ENCODE results near the gene ENC1. TPM values are rescaled to one million over a fixed set of nuclear protein-coding genes. Genes with fewer than 3 reads are reported as not detected.

ENC1 gene
- total and polyA plus RNA-seq, 2 of the 4 experiments (the other 2 are of a cell fraction): 25.6 to 70.8 TPM

GRCh38 chr5:74673011-74673790 lies 32.7 kb upstream of the ENC1 start:
- H3K4ac ChIP-seq (ENCODE audit: low read depth, low read length): peak overlapping the region; percentile 37
- ChIA-PET POLR2A (ENCODE audit: unreplicated experiment) (no interaction called here), CTCF (interaction anchor here (1.0 to 1.2 kb wide), 5 partner anchors 11 to 252 kb away, joined by 3 to 5 read pairs (median 3); no protein-coding TSS in a partner anchor)
- intact Hi-C loops (cut with micrococcal nuclease) (loop anchor here (1.0 to 5.0 kb wide), 3 partner anchors 246 to 594 kb away; partner anchors contain the start of gene GCNT4), in situ Hi-C loops (cut with MboI; ENCODE audit: low sequenced_read_pairs) (loop anchor here (25.0 kb wide), 1 partner anchor 589 kb away; no protein-coding TSS in a partner anchor), dilution Hi-C loops (cut with HindIII; ENCODE audit: low sequenced_read_pairs, unreplicated experiment) (no loop called here)
- no CpG with 5 or more reads among the region's 6 CpGs for WGBS, 2 experiments (ENCODE audit: extremely low coverage in 2 of 2, insufficient read length in 1 of 2)
- no peak overlapping the region for H2AK9ac ChIP-seq (replicated peaks; ENCODE audit: low read depth, low read length, poor library complexity)
- no peak overlapping the region for H3K56ac ChIP-seq (ENCODE audit: extremely low read depth, insufficient read depth, low read length)
- no peak overlapping the region for H3K18ac ChIP-seq (ENCODE audit: low read depth, low read length)
- DNase-seq (peak; percentile 67), ATAC-seq (ENCODE audit: low read depth) (peak; percentile 78)
- 0 out of 2 replicates have a peak overlapping the region, but pooled peaks have one; percentile 25 for H3K14ac ChIP-seq (replicated peaks; ENCODE audit: low read depth, low read length)
- H2AFZ ChIP-seq (replicated peaks; ENCODE audit: low read length, poor library complexity): peak overlapping the region; percentile 69
- H2BK20ac ChIP-seq (ENCODE audit: low read depth, low read length): peak overlapping the region; percentile 57; the same call in 1 of the 2 replicates
- H3K36me3 ChIP-seq (ENCODE audit: control insufficient read depth, insufficient read depth, low read length): no peaks in the 10 kb centered on the region
- H4K91ac ChIP-seq (ENCODE audit: insufficient read depth, low read depth, low read length): no peak overlapping the region; the same call in 1 of the 2 replicates
- H3K23ac ChIP-seq (ENCODE audit: low read depth, low read length): no peak overlapping the region
- peak overlapping the region; percentile 69 for H3K4me2 ChIP-seq (ENCODE audit: low read depth, low read length)
- no peaks in the 10 kb centered on the region for H3K79me1 ChIP-seq (ENCODE audit: low read depth in 1 of 2, low read length in 2 of 2)
- peaks cover 5% of the 10 kb centered on the region; the same call in 1 of the 2 replicates for H3K9me1 ChIP-seq (ENCODE audit: insufficient read depth, low read length)
- H3K4me3 ChIP-seq (ENCODE audit: insufficient read depth, low read depth, low read length): no peak overlapping the region
- no peak overlapping the region for H2BK5ac ChIP-seq (ENCODE audit: low read depth, low read length, poor library complexity, severe bottlenecking)
- peak overlapping the region; percentile 62; the same call in 1 of the 2 replicates for H2AK5ac ChIP-seq (ENCODE audit: low read depth, low read length)
- H4K8ac ChIP-seq (ENCODE audit: low read depth in 2 of 2, low read length in 2 of 2): peak overlapping the region in 1 of 2 experiments; percentile 75; a peak in 2 of 4 replicates
- H2BK15ac ChIP-seq (ENCODE audit: low read depth, low read length): 0 out of 3 replicates have a peak overlapping the region, but pooled peaks have one; percentile 13
- peaks cover 3% of the 10 kb centered on the region for H3K4me1 ChIP-seq (ENCODE audit: control insufficient read depth, insufficient read depth, low read length)
- no peak overlapping the region for H4K5ac ChIP-seq (ENCODE audit: low read depth, low read length)
- no peaks in the 10 kb centered on the region for H4K20me1 ChIP-seq (ENCODE audit: insufficient read depth, low read length)
- H2BK120ac ChIP-seq (ENCODE audit: low read depth, low read length): no peak overlapping the region; the same call in 1 of the 2 replicates
- no peaks in the 10 kb centered on the region for H3K9me3 ChIP-seq (ENCODE audit: control insufficient read depth, insufficient read depth, low read length)
- peak overlapping the region; percentile 39 for H3K9ac ChIP-seq (ENCODE audit: low read depth, low read length)
- H3K27me3 ChIP-seq (ENCODE audit: control insufficient read depth, insufficient read depth, low read length): peaks cover 3% of the 10 kb centered on the region; the same call in 1 of the 2 replicates
- H3K27ac ChIP-seq (ENCODE audit: insufficient read depth, low read length): no peak overlapping the region
- no TSS peak for BruUV-seq (replicated peaks)
- TF ChIP-seq BHLHE40 (IDR thresholded peaks at IDR 0.05; ENCODE audit: low read depth, low read length) (no peak), POLR2A (IDR thresholded peaks at IDR 0.05; ENCODE audit: low read depth, low read length) (no peak), FOS (IDR thresholded peaks at IDR 0.05; ENCODE audit: low read depth, low read length) (no peak), CHD1 (IDR thresholded peaks at IDR 0.05; ENCODE audit: low read depth, low read length) (no peak), RCOR1 (IDR thresholded peaks at IDR 0.05; ENCODE audit: insufficient replicate concordance, low read length) (no peak), MXI1 (IDR thresholded peaks at IDR 0.05; ENCODE audit: borderline replicate concordance, low read depth, low read length) (no peak), RAD21 (IDR thresholded peaks at IDR 0.05; ENCODE audit: low read length) (peak; percentile 72), CEBPB (IDR thresholded peaks at IDR 0.05; ENCODE audit: low read depth, low read length) (no peak), MAZ (IDR thresholded peaks at IDR 0.05; ENCODE audit: borderline replicate concordance, low read depth, low read length) (no peak), SMC3 (IDR thresholded peaks at IDR 0.05; ENCODE audit: low read depth, low read length) (peak; percentile 77), ELK1 (IDR thresholded peaks at IDR 0.05; ENCODE audit: borderline replicate concordance, low read depth, low read length) (no peak)
- TF ChIP-seq, protein P1, sequence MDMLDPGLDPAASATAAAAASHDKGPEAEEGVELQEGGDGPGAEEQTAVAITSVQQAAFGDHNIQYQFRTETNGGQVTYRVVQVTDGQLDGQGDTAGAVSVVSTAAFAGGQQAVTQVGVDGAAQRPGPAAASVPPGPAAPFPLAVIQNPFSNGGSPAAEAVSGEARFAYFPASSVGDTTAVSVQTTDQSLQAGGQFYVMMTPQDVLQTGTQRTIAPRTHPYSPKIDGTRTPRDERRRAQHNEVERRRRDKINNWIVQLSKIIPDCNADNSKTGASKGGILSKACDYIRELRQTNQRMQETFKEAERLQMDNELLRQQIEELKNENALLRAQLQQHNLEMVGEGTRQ (IDR thresholded peaks at IDR 0.05; ENCODE audit: low read depth, low read length): no peak
- TF ChIP-seq, protein P2, sequence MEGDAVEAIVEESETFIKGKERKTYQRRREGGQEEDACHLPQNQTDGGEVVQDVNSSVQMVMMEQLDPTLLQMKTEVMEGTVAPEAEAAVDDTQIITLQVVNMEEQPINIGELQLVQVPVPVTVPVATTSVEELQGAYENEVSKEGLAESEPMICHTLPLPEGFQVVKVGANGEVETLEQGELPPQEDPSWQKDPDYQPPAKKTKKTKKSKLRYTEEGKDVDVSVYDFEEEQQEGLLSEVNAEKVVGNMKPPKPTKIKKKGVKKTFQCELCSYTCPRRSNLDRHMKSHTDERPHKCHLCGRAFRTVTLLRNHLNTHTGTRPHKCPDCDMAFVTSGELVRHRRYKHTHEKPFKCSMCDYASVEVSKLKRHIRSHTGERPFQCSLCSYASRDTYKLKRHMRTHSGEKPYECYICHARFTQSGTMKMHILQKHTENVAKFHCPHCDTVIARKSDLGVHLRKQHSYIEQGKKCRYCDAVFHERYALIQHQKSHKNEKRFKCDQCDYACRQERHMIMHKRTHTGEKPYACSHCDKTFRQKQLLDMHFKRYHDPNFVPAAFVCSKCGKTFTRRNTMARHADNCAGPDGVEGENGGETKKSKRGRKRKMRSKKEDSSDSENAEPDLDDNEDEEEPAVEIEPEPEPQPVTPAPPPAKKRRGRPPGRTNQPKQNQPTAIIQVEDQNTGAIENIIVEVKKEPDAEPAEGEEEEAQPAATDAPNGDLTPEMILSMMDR (conservative IDR thresholded peaks at IDR 0.05; ENCODE audit: low read depth, low read length): peak; percentile 71

All from IMR-90 (cell line).